Calu3 (cell line): ENCODE measurements around the gene USP12. TPM values are rescaled to one million over a fixed set of nuclear protein-coding genes. Genes with fewer than 3 reads are reported as not detected.

Experiments used
- BruUV-seq: library from RNA; stranded (reverse); fragments of 400-500 nt; replicated peaks from 2 replicates; lab custom pipeline; 2021; lab: Mats Ljungman, UMichigan
- CTCF ChIA-PET: fragments of 300-600 bp; sonication (Branson Sonifier 250); formaldehyde crosslinking; loops from one replicate; lab custom pipeline; 2022; ENCODE audit warnings: antibody characterized with exemption; lab: Charles Lee
- DNase-seq: peaks from one replicate; pipeline ENCODE4 v3.0.0; 2022
- H3K27ac Mint-ChIP-seq: one replicate; pipeline ENCODE4 v1.8.0; 2022; ENCODE audit warnings: mixed read lengths; ENCODE audit not compliant: unreplicated experiment
- H3K27me3 Mint-ChIP-seq: one replicate; pipeline ENCODE4 v1.8.0; 2022; ENCODE audit warnings: mixed read lengths; ENCODE audit not compliant: unreplicated experiment
- H3K36me3 Mint-ChIP-seq: one replicate; pipeline ENCODE4 v1.8.0; 2022; ENCODE audit warnings: mild to moderate bottlenecking, moderate library complexity, mixed read lengths; ENCODE audit not compliant: insufficient read depth, unreplicated experiment
- H3K4me1 Mint-ChIP-seq: one replicate; pipeline ENCODE4 v1.8.0; 2022; ENCODE audit warnings: mild to moderate bottlenecking, low read depth, mixed read lengths; ENCODE audit not compliant: unreplicated experiment
- H3K4me3 Mint-ChIP-seq: one replicate; pipeline ENCODE4 v1.8.0; 2022; ENCODE audit warnings: mild to moderate bottlenecking, low read depth, moderate library complexity, mixed read lengths; ENCODE audit not compliant: unreplicated experiment
- H3K9me3 Mint-ChIP-seq: one replicate; pipeline ENCODE4 v1.8.0; 2022; ENCODE audit warnings: low read depth, mixed read lengths; ENCODE audit not compliant: unreplicated experiment
- intact Hi-C: fragments of 100-400 bp; cut with micrococcal nuclease; formaldehyde crosslinking; loops from one replicate; pipeline ENCODE4 v1.10.0; 2022; ENCODE audit not compliant: unreplicated experiment
- total RNA-seq: library from RNA; stranded (reverse); gene quantifications from 2 replicates; pipeline ENCODE4 v1.2.3, GENCODE V29; 2022
- TF ChIP-seq, protein P1 (sequence below): fragments of 200-600 bp; IDR thresholded peaks from one replicate; pipeline ENCODE4 v1.8.0; 2022; ENCODE audit warnings: antibody characterized with exemption; ENCODE audit not compliant: unreplicated experiment

USP12 gene
- total RNA-seq, 1 experiment from 2014 or later = 20.6 TPM

GRCh38 chr13:27166313-27166712 is 5.3 kb downstream of the USP12 start:
- no peak overlapping the region for H3K27ac Mint-ChIP-seq
- no peak overlapping the region for H3K4me3 Mint-ChIP-seq
- no TSS peak for BruUV-seq
- H3K4me1 Mint-ChIP-seq = peaks cover 17% of the 10 kb centered on the region
- H3K27me3 Mint-ChIP-seq = no peaks in the 10 kb centered on the region
- intact Hi-C loops = loop anchor here (5.0 kb wide), 1 partner anchor 34 kb away; no protein-coding TSS in a partner anchor
- no peak for DNase-seq
- CTCF ChIA-PET = no interaction called here
- H3K9me3 Mint-ChIP-seq = no peaks in the 10 kb centered on the region
- peaks cover 12% of the 10 kb centered on the region for H3K36me3 Mint-ChIP-seq
- TF ChIP-seq, protein P1, sequence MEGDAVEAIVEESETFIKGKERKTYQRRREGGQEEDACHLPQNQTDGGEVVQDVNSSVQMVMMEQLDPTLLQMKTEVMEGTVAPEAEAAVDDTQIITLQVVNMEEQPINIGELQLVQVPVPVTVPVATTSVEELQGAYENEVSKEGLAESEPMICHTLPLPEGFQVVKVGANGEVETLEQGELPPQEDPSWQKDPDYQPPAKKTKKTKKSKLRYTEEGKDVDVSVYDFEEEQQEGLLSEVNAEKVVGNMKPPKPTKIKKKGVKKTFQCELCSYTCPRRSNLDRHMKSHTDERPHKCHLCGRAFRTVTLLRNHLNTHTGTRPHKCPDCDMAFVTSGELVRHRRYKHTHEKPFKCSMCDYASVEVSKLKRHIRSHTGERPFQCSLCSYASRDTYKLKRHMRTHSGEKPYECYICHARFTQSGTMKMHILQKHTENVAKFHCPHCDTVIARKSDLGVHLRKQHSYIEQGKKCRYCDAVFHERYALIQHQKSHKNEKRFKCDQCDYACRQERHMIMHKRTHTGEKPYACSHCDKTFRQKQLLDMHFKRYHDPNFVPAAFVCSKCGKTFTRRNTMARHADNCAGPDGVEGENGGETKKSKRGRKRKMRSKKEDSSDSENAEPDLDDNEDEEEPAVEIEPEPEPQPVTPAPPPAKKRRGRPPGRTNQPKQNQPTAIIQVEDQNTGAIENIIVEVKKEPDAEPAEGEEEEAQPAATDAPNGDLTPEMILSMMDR = no peak

GRCh38 chr13:27161980-27162379 is 9.6 kb downstream of the USP12 start:
- H3K9me3 Mint-ChIP-seq = peaks cover 9% of the 10 kb centered on the region
- H3K27me3 Mint-ChIP-seq = no peaks in the 10 kb centered on the region
- CTCF ChIA-PET = no interaction called here
- no TSS peak for BruUV-seq
- H3K36me3 Mint-ChIP-seq = no peaks in the 10 kb centered on the region
- no peak overlapping the region for H3K27ac Mint-ChIP-seq
- DNase-seq = no peak
- intact Hi-C loops = no loop called here
- no peaks in the 10 kb centered on the region for H3K4me1 Mint-ChIP-seq
- TF ChIP-seq, protein P1 = no peak
- H3K4me3 Mint-ChIP-seq = no peak overlapping the region

DNA sequence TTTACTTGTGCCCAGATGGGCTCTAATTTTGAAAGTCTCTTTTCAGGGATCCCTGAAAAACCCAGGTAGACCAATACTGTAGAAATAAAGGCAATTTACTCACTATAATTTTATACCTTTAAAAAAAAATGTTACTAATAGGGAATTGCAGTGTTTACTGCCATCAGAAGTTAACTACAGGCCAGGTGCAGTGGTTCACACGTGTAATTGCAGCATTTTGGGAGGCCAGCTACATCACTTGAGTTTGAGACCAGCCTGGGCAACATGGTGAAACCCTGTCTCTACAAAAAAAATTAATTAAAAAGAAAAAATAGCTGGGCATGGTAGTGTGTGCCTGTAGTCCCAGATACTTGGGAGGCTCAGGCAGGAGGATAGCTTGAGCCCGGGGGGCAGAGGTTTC is 10.2 kb downstream of the USP12 start:
- BruUV-seq = no TSS peak
- no peak overlapping the region for H3K4me3 Mint-ChIP-seq
- intact Hi-C loops = no loop called here
- peaks cover 9% of the 10 kb centered on the region for H3K9me3 Mint-ChIP-seq
- no peaks in the 10 kb centered on the region for H3K27me3 Mint-ChIP-seq
- no peak for DNase-seq
- CTCF ChIA-PET = no interaction called here
- no peaks in the 10 kb centered on the region for H3K36me3 Mint-ChIP-seq
- no peak overlapping the region for H3K27ac Mint-ChIP-seq
- H3K4me1 Mint-ChIP-seq = no peaks in the 10 kb centered on the region
- TF ChIP-seq, protein P1 = no peak

DNA sequence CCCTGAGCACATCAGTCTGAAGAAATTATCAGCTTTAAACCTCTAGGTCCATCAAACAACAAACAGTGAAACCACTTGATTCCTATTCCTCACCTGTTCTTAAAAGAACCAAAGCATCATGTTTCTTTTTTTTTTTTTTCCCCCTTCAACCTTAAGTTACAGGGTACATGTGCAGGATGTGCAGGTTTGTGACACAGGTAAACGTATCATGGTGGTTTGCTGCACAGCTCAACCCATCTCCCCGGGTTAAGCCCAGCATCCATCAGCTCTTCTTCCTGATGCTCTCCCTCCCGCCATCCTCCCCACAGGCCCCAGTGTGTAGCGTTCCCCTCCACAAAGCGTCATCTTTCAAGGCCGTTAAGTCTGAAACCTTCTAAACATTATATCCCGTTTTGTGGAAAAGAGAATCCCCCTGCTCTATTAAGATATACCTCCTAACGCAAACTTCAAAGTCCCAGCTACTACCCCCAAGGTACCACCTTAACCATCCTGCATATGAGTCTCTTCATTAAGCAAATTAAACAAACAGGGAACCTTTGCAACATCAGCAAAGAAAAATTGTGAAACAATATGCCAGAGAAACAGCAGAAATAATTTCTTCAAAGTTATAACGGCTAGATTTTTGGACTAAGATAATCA is 10.8 kb downstream of the USP12 start:
- Mint-ChIP-seq H3K4me1 (no peaks in the 10 kb centered on the region), H3K9me3 (peaks cover 9% of the 10 kb centered on the region), H3K36me3 (no peaks in the 10 kb centered on the region), H3K4me3 (no peak overlapping the region), H3K27ac (no peak overlapping the region), H3K27me3 (no peaks in the 10 kb centered on the region)
- DNase-seq = no peak
- intact Hi-C loops = no loop called here
- CTCF ChIA-PET = no interaction called here
- TF ChIP-seq, protein P1 = no peak
- no TSS peak for BruUV-seq
